CD4-positive, alpha-beta T cell (primary cell): ENCODE results near the gene NCR3LG1. TPM values are rescaled to one million over a fixed set of nuclear protein-coding genes. Genes with fewer than 3 reads are reported as not detected.

Source experiments
- ATAC-seq: fragments of 200-7000 bp; cut with Tn5 transposase; one replicate; pipeline ENCODE4 v1.10.0; 2022; ENCODE audit warnings: mild to moderate bottlenecking; ENCODE audit not compliant: poor library complexity
- CTCF ChIA-PET: fragments of 350-600 bp; sonication (Branson Sonifier 250); formaldehyde crosslinking; loops from one replicate; lab custom pipeline; 2021; ENCODE audit warnings: antibody characterized with exemption, inconsistent platforms; lab: Charles Lee
- POLR2A ChIA-PET: fragments of 350-600 bp; sonication (Branson Sonifier 250); formaldehyde crosslinking; loops from one replicate; lab custom pipeline; 2021; ENCODE audit warnings: antibody characterized with exemption, inconsistent platforms; lab: Charles Lee
- DNase-seq, 14 experiments: peaks; one replicate each; pipeline ENCODE4 v3.0.0-alpha.2; 2013 to 2020; ENCODE audit warnings: mixed read lengths in 2 of 14
- H3K27ac ChIP-seq, 2 donors: one replicate each; pipeline versions ENCODE4 v1.5.1 to v1.7.0; 2013; ENCODE audit warnings: low read length in 2 of 2, low read depth in 1 of 2, mild to moderate bottlenecking in 1 of 2
- H3K27me3 ChIP-seq, 2 experiments: 1 replicate in 1 of 2; 2 replicates in 1 of 2; pipeline versions ENCODE4 v1.6.1 to v1.7.0; 2013; ENCODE audit warnings: low read length in 2 of 2, control low read depth in 1 of 2, mild to moderate bottlenecking in 1 of 2, moderate library complexity in 1 of 2; ENCODE audit not compliant: insufficient read depth in 2 of 2, control insufficient read depth in 1 of 2
- H3K36me3 ChIP-seq: one replicate; pipeline ENCODE4 v1.6.1; 2013; ENCODE audit warnings: low read length, control low read depth; ENCODE audit not compliant: insufficient read depth
- H3K4me1 ChIP-seq: one replicate; pipeline ENCODE4 v1.6.1; 2013; ENCODE audit warnings: low read length, control low read depth; ENCODE audit not compliant: insufficient read depth
- H3K4me3 ChIP-seq: one replicate; pipeline ENCODE4 v1.5.1; 2013; ENCODE audit warnings: mild to moderate bottlenecking, low read length, moderate library complexity
- H3K9me3 ChIP-seq, 2 experiments: 1 replicate in 1 of 2; 2 replicates in 1 of 2; pipeline versions ENCODE4 v1.6.1 to v1.7.0; 2013; ENCODE audit warnings: low read length in 2 of 2, mild to moderate bottlenecking in 2 of 2, control low read depth in 1 of 2, moderate library complexity in 1 of 2; ENCODE audit not compliant: control insufficient read depth in 1 of 2, insufficient read depth in 1 of 2
- H3K27ac Mint-ChIP-seq: one replicate; pipeline ENCODE4 v1.8.0; 2020; ENCODE audit warnings: mixed read lengths
- H3K27me3 Mint-ChIP-seq: one replicate; pipeline ENCODE4 v1.8.0; 2021; ENCODE audit warnings: mixed read lengths
- H3K36me3 Mint-ChIP-seq: one replicate; pipeline ENCODE4 v1.8.0; 2021; ENCODE audit warnings: low read depth, mixed read lengths
- H3K4me1 Mint-ChIP-seq: one replicate; pipeline ENCODE4 v1.8.0; 2021; ENCODE audit warnings: low read depth, mixed read lengths
- H3K4me3 Mint-ChIP-seq: one replicate; pipeline ENCODE4 v1.8.0; 2020; ENCODE audit warnings: mild to moderate bottlenecking, mixed read lengths
- H3K9me3 Mint-ChIP-seq: one replicate; pipeline ENCODE4 v1.8.0; 2020; ENCODE audit warnings: mixed read lengths
- CTCF ChIP-seq: fragments of 200-600 bp; IDR thresholded peaks from one replicate; pipeline ENCODE4 v1.8.0; 2022; ENCODE audit warnings: antibody characterized with exemption, mild to moderate bottlenecking
- intact Hi-C, 2 experiments: fragments of 100-400 bp; cut with DNase I in 1 of 2; cut with micrococcal nuclease in 1 of 2; formaldehyde crosslinking; loops; one replicate each; pipeline versions ENCODE4 v1.15.1 to v1.9.0; 2023 to 2025; cut with DNase I, micrococcal nuclease
- total RNA-seq, 174 experiments: library from RNA in 2 of 174; stranded (reverse) in 2 of 174; gene quantifications; one replicate each; pipeline ENCODE4 v1.2.3 and lab custom pipeline; 2021 to 2026

NCR3LG1 gene
- total RNA-seq, 2 experiments from 2014 or later, result 2.2 to 2.4 TPM

- Mint-ChIP-seq H3K27ac (no peak overlapping the region), H3K36me3 (no peaks in the 10 kb centered on the region), H3K9me3 (no peaks in the 10 kb centered on the region), H3K4me3 (no peak overlapping the region), H3K27me3 (no peaks in the 10 kb centered on the region), H3K4me1 (no peaks in the 10 kb centered on the region)
- Histone ChIP-seq H3K4me1 (no peaks in the 10 kb centered on the region), H3K4me3 (no peak overlapping the region), H3K36me3 (no peaks in the 10 kb centered on the region), H3K9me3 (no peaks in the 10 kb centered on the region), H3K27ac (no peak overlapping the region), H3K27me3 (no peaks in the 10 kb centered on the region)
- DNase-seq, result no peak
- intact Hi-C loops, result no loop called here
- TF ChIP-seq CTCF, result no peak
- ChIA-PET CTCF (no interaction called here), POLR2A (no interaction called here)
- no peak for ATAC-seq
These were observed 50.2 kb downstream of the NCR3LG1 start for GRCh38 chr11:17401841-17402240.

- Histone ChIP-seq H3K27ac (no peak overlapping the region), H3K27me3 (no peaks in the 10 kb centered on the region), H3K9me3 (no peaks in the 10 kb centered on the region), H3K4me1 (no peaks in the 10 kb centered on the region), H3K36me3 (no peaks in the 10 kb centered on the region), H3K4me3 (no peak overlapping the region)
- intact Hi-C loops, result no loop called here
- no peak overlapping the region for H3K4me3 Mint-ChIP-seq
- ChIA-PET CTCF (no interaction called here), POLR2A (no interaction called here)
- H3K36me3 Mint-ChIP-seq, result no peaks in the 10 kb centered on the region
- no peak for TF ChIP-seq CTCF
- no peaks in the 10 kb centered on the region for H3K9me3 Mint-ChIP-seq
- no peak overlapping the region for H3K27ac Mint-ChIP-seq
- DNase-seq (no peak), ATAC-seq (no peak)
- H3K27me3 Mint-ChIP-seq, result no peaks in the 10 kb centered on the region
- no peaks in the 10 kb centered on the region for H3K4me1 Mint-ChIP-seq
These were observed 50.9 kb downstream of the NCR3LG1 start for GRCh38 chr11:17402486-17402885.

GRCh38 chr11:17403980-17404759, 52.6 kb downstream of the NCR3LG1 start:
- Histone ChIP-seq H3K4me3 (no peak overlapping the region), H3K9me3 (no peaks in the 10 kb centered on the region), H3K27me3 (no peaks in the 10 kb centered on the region), H3K36me3 (no peaks in the 10 kb centered on the region), H3K4me1 (no peaks in the 10 kb centered on the region), H3K27ac (no peak overlapping the region)
- no peak for TF ChIP-seq CTCF
- intact Hi-C loops, result no loop called here
- ChIA-PET POLR2A (no interaction called here), CTCF (no interaction called here)
- no peak overlapping the region for H3K27ac Mint-ChIP-seq
- H3K36me3 Mint-ChIP-seq, result no peaks in the 10 kb centered on the region
- no peaks in the 10 kb centered on the region for H3K9me3 Mint-ChIP-seq
- no peaks in the 10 kb centered on the region for H3K4me1 Mint-ChIP-seq
- no peak overlapping the region for H3K4me3 Mint-ChIP-seq
- DNase-seq, result no peak
- no peaks in the 10 kb centered on the region for H3K27me3 Mint-ChIP-seq
- ATAC-seq, result no peak
